Activated T-helper 1 cell treated with anti-CD3 and anti-CD28 coated beads, Interleukin-12 subunit alpha, Interleukin-12 subunit beta, Interleukin-2, Interleukin-4 antibody, amounts not matched to agents 30 ng/mL and 10 ng/mL and 1 ng/mL, durations not matched to agents 14 hours and 24 hours and 36 hours (primary cell): ENCODE data around the gene CHURC1. TPM values are rescaled to one million over a fixed set of nuclear protein-coding genes. Genes with fewer than 3 reads are reported as not detected.

Source experiments
- DNase-seq: peaks from one replicate; pipeline ENCODE4 v3.0.0; 2021; ENCODE audit warnings: low spot score
- H3K27ac Mint-ChIP-seq: one replicate; pipeline ENCODE4 v1.8.0; 2021; ENCODE audit warnings: mild to moderate bottlenecking, mixed read lengths
- H3K27me3 Mint-ChIP-seq: one replicate; pipeline ENCODE4 v1.8.0; 2022; ENCODE audit warnings: mild to moderate bottlenecking, moderate library complexity, mixed read lengths; ENCODE audit not compliant: insufficient read depth
- H3K36me3 Mint-ChIP-seq: one replicate; pipeline ENCODE4 v1.8.0; 2021; ENCODE audit warnings: low read depth, mixed read lengths
- H3K4me1 Mint-ChIP-seq: one replicate; pipeline ENCODE4 v1.8.0; 2021; ENCODE audit warnings: low read depth, mixed read lengths
- H3K4me3 Mint-ChIP-seq: one replicate; pipeline ENCODE4 v1.8.0; 2021; ENCODE audit warnings: mild to moderate bottlenecking, moderate library complexity, mixed read lengths
- H3K9me3 Mint-ChIP-seq: one replicate; pipeline ENCODE4 v1.8.0; 2021; ENCODE audit warnings: mixed read lengths
- intact Hi-C: fragments of 100-400 bp; cut with micrococcal nuclease; formaldehyde crosslinking; loops from one replicate; pipeline ENCODE4 v1.15.1; 2024
- total RNA-seq: library from RNA; stranded (reverse); gene quantifications from 2 replicates; pipeline ENCODE4 v1.2.3, GENCODE V29; 2022

Gene CHURC1
- total RNA-seq, 1 donor from 2014 or later = 50.7 TPM

- Mint-ChIP-seq H3K36me3 (peaks cover 12% of the 10 kb centered on the region), H3K9me3 (no peaks in the 10 kb centered on the region), H3K27ac (no peak overlapping the region), H3K4me3 (no peak overlapping the region), H3K27me3 (no peaks in the 10 kb centered on the region), H3K4me1 (peaks cover 14% of the 10 kb centered on the region)
- no peak for DNase-seq
- intact Hi-C loops = no loop called here
These were observed 32.2 kb downstream of the CHURC1 start for GRCh38 chr14:64946310-64947045.

- intact Hi-C loops = no loop called here
- Mint-ChIP-seq H3K27ac (no peak overlapping the region), H3K9me3 (no peaks in the 10 kb centered on the region), H3K4me1 (peaks cover 20% of the 10 kb centered on the region), H3K27me3 (no peaks in the 10 kb centered on the region), H3K4me3 (no peak overlapping the region), H3K36me3 (peaks cover 12% of the 10 kb centered on the region)
- no peak for DNase-seq
These were observed 33.7 kb downstream of the CHURC1 start for GRCh38 chr14:64947710-64948611.

GRCh38 chr14:64948612-64949210 lies 34.5 kb downstream of the CHURC1 start:
- no peaks in the 10 kb centered on the region for H3K9me3 Mint-ChIP-seq
- intact Hi-C loops = no loop called here
- no peak overlapping the region for H3K27ac Mint-ChIP-seq
- H3K4me3 Mint-ChIP-seq = no peak overlapping the region
- no peak for DNase-seq
- no peaks in the 10 kb centered on the region for H3K27me3 Mint-ChIP-seq
- peaks cover 12% of the 10 kb centered on the region for H3K36me3 Mint-ChIP-seq
- H3K4me1 Mint-ChIP-seq = peaks cover 14% of the 10 kb centered on the region

- no peak overlapping the region for H3K4me3 Mint-ChIP-seq
- peaks cover 9% of the 10 kb centered on the region for H3K36me3 Mint-ChIP-seq
- H3K27me3 Mint-ChIP-seq = no peaks in the 10 kb centered on the region
- intact Hi-C loops = no loop called here
- DNase-seq = no peak
- no peaks in the 10 kb centered on the region for H3K9me3 Mint-ChIP-seq
- peaks cover 11% of the 10 kb centered on the region for H3K4me1 Mint-ChIP-seq
- no peak overlapping the region for H3K27ac Mint-ChIP-seq
These were observed 36.6 kb downstream of the CHURC1 start for GRCh38 chr14:64950889-64951288.

GRCh38 chr14:64951291-64951690 lies 37.0 kb downstream of the CHURC1 start:
- Mint-ChIP-seq H3K4me3 (no peak overlapping the region), H3K36me3 (peaks cover 7% of the 10 kb centered on the region), H3K27me3 (no peaks in the 10 kb centered on the region), H3K9me3 (no peaks in the 10 kb centered on the region), H3K4me1 (peaks cover 11% of the 10 kb centered on the region), H3K27ac (no peak overlapping the region)
- DNase-seq = no peak
- intact Hi-C loops = no loop called here

GRCh38 chr14:64951724-64952123 lies 37.5 kb downstream of the CHURC1 start:
- Mint-ChIP-seq H3K36me3 (peaks cover 4% of the 10 kb centered on the region), H3K4me1 (peaks cover 11% of the 10 kb centered on the region), H3K27ac (no peak overlapping the region), H3K4me3 (no peak overlapping the region), H3K27me3 (no peaks in the 10 kb centered on the region), H3K9me3 (no peaks in the 10 kb centered on the region)
- no peak for DNase-seq
- intact Hi-C loops = no loop called here

- H3K36me3 Mint-ChIP-seq = peaks cover 4% of the 10 kb centered on the region
- DNase-seq = no peak
- H3K27me3 Mint-ChIP-seq = no peaks in the 10 kb centered on the region
- peaks cover 11% of the 10 kb centered on the region for H3K4me1 Mint-ChIP-seq
- no peak overlapping the region for H3K4me3 Mint-ChIP-seq
- intact Hi-C loops = no loop called here
- H3K9me3 Mint-ChIP-seq = no peaks in the 10 kb centered on the region
- no peak overlapping the region for H3K27ac Mint-ChIP-seq
These were observed 38.5 kb downstream of the CHURC1 start for GRCh38 chr14:64952598-64953309.

- H3K27ac Mint-ChIP-seq = no peak overlapping the region
- no peaks in the 10 kb centered on the region for H3K27me3 Mint-ChIP-seq
- intact Hi-C loops = no loop called here
- DNase-seq = no peak
- H3K36me3 Mint-ChIP-seq = peaks cover 4% of the 10 kb centered on the region
- H3K4me3 Mint-ChIP-seq = no peak overlapping the region
- H3K4me1 Mint-ChIP-seq = peaks cover 11% of the 10 kb centered on the region
- no peaks in the 10 kb centered on the region for H3K9me3 Mint-ChIP-seq
These were observed 39.0 kb downstream of the CHURC1 start for GRCh38 chr14:64953310-64953654.

GRCh38 chr14:64953661-64954060 lies 39.4 kb downstream of the CHURC1 start:
- Mint-ChIP-seq H3K36me3 (peaks cover 4% of the 10 kb centered on the region), H3K9me3 (no peaks in the 10 kb centered on the region), H3K4me3 (no peak overlapping the region), H3K27ac (no peak overlapping the region), H3K27me3 (no peaks in the 10 kb centered on the region), H3K4me1 (peaks cover 11% of the 10 kb centered on the region)
- intact Hi-C loops = no loop called here
- no peak for DNase-seq

GRCh38 chr14:64954491-64955240 lies 40.4 kb downstream of the CHURC1 start:
- intact Hi-C loops = no loop called here
- Mint-ChIP-seq H3K27me3 (no peaks in the 10 kb centered on the region), H3K4me1 (peaks cover 11% of the 10 kb centered on the region), H3K4me3 (no peak overlapping the region), H3K36me3 (peaks cover 4% of the 10 kb centered on the region), H3K9me3 (no peaks in the 10 kb centered on the region), H3K27ac (no peak overlapping the region)
- no peak for DNase-seq

- Mint-ChIP-seq H3K9me3 (no peaks in the 10 kb centered on the region), H3K4me3 (no peak overlapping the region), H3K4me1 (peaks cover 11% of the 10 kb centered on the region), H3K27ac (no peak overlapping the region), H3K36me3 (peaks cover 3% of the 10 kb centered on the region), H3K27me3 (no peaks in the 10 kb centered on the region)
- intact Hi-C loops = no loop called here
- no peak for DNase-seq
These were observed 41.0 kb downstream of the CHURC1 start for GRCh38 chr14:64955297-64955696.

GRCh38 chr14:64956697-64957406 lies 42.6 kb downstream of the CHURC1 start:
- Mint-ChIP-seq H3K36me3 (no peaks in the 10 kb centered on the region), H3K27ac (no peak overlapping the region), H3K9me3 (no peaks in the 10 kb centered on the region), H3K27me3 (no peaks in the 10 kb centered on the region), H3K4me3 (no peak overlapping the region), H3K4me1 (peaks cover 11% of the 10 kb centered on the region)
- intact Hi-C loops = no loop called here
- DNase-seq = no peak
